GM12801 (cell line): ENCODE results near the gene HOXD4.

ENCODE experiments used
- CTCF ChIP-seq: IDR thresholded peaks from one replicate; pipeline ENCODE4 v1.5.1; 2011; ENCODE audit warnings: control low read depth; ENCODE audit not compliant: insufficient read length; ENCODE audit errors: extremely low read depth

HOXD4 gene

DNA sequence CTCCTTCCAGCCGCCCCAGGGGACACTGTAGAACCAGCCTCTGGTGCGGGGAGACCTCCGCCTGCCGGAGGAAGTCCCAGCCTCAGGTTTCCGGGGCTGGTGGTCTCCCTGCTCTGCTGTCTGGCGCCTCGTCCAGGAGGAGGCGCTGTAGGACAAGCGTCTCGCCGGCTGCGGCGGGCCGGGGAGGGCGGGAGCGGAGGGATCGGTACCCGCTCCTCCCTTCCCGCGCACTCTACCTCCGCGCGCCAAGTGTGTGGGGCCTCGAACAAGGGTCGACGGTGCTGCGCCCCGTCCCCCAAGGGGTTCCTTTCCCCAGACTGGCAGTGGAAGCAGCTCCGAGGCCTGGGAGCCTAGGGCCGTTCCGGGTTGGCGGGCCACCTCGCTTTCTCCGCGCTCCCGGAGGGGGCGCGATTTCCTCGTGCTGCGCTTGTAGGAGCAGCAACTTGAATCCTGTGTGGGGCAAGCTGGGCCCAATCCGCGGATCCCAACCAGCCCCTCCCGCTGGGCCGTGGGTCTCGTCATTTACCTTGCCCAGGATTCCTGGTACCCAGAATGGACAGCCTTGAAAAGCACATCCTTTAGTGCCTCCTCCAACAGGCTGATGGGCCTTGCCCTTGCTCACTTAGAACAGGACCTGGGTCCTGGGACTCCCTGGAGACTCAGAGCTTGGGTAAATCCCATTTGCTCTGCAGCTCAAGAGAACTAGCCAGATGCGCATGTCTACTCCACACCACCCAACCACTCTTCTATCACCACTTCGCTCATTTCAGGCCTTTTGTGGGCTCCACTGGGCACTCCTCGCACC lies 10.6 kb upstream of the HOXD4 start:
- no peak for TF ChIP-seq CTCF

DNA sequence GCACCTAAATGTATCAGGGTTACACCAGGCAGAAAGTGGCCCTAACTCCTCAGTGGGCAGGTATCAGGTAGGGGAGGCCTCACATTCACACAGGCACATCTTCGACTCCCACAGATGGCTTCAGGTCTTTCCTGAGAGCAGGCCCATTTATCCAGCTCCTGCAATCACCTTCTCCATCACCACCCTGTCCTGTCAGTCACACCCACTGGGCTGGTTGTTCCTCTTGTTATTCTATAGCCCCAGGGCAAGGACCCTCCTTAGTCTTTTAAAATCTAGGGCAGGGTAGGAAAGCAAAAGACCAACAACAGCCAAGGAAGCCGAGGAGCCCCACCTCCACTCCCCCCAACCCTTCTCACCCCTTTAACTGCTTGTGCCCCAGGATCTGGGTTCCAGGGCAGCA lies 9.1 kb upstream of the HOXD4 start:
- no peak for TF ChIP-seq CTCF

DNA sequence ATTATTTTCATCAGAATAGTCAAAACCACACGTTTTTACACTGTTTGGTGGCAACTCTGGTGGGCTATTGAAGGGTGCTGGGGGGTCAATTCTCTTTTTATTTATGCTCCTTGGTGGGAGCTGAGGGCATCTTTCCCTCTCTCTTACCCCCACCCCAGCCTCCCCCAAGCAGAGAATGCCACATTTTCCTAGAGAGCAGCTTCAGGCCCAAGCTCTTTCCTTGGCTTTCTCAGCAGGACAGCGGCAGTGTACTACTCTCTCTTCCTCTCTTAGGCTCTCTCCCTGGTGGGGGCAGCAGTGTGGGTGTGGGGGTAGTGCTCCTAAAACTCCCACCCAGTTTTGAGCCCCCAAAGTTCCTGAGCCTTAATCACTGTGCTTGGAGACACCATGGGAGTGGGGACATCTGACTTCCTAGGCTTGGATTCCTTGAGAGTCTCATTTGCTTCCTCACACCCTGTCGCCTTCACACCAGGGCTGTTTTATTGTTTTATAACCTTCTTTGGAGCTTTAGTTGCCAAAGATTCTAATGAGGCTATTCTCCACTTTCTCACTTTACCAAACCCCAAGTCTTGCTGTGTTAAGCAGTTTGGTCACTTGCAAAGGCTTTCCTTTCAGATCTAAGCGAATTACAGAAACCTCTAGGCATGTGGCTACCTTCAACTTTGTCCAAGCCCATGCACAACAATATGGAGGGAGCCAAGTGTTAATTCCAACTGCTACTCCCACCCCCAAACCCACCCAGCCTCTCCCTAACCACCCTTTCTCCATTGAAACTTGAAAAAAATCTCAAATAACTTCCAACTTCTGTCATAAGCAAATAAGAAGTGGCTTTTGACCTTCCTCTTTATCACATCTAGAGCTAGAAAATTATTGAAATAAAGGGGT lies 6.0 kb upstream of the HOXD4 start:
- TF ChIP-seq CTCF = no peak

DNA sequence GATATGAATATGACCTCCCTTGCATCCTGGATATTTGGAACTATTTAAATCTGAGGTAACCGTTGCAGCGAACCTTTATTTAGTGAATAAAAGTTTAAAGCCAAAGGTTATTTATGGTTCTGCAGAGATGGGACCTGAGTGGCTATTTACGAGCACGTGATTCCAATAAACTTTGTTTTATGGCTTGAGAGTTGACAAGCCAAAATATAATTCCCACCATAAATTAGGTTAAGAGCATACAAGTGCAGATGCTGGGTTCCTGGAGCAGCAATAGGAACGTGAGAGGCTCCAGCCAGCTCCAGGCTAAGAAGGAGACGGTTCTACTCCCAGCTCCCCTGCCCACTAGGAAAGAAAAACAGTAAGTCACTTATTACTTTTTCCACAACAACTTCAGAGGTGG lies 5.2 kb upstream of the HOXD4 start:
- TF ChIP-seq CTCF = no peak

DNA sequence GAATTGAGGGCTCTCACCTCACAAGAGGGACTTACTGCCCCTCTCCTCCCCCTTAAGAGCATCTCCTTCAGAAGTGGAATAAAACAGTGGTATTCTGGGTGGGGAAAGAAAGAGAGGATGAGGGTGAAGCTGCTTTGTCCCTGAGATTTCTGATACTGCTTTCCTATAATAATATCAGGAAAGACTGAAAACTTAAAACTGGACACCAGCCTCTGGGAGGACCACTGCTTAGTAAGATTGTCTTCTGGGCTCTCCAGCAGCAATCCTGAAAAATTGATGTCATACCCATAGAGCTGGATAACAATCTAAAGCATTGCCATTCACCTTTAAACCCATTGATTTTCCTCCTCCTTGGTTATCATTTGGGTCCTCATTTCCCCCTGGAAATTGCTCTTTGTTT lies 4.7 kb upstream of the HOXD4 start:
- no peak for TF ChIP-seq CTCF

GRCh38 chr2:176147210-176147799 lies 4.0 kb upstream of the HOXD4 start:
- TF ChIP-seq CTCF = no peak

- TF ChIP-seq CTCF = no peak
Measured at GRCh38 chr2:176147800-176148496, 3.4 kb upstream of the HOXD4 start.
